GM19324 (cell line): ENCODE data around the gene DCT.
"Not testable (repeated sequence)": the region's sequence is repeated elsewhere in the genome, so short reads cannot be mapped to it uniquely, and the experiment has no call there.

ENCODE experiments used
- ATAC-seq: cut with Tn5 transposase; IDR thresholded peaks from one replicate; pipeline ENCODE4 v1.9.1; 2021; ENCODE audit warnings: mild to moderate bottlenecking, moderate library complexity; ENCODE audit not compliant: unreplicated experiment, low FRiP score

DCT gene

DNA sequence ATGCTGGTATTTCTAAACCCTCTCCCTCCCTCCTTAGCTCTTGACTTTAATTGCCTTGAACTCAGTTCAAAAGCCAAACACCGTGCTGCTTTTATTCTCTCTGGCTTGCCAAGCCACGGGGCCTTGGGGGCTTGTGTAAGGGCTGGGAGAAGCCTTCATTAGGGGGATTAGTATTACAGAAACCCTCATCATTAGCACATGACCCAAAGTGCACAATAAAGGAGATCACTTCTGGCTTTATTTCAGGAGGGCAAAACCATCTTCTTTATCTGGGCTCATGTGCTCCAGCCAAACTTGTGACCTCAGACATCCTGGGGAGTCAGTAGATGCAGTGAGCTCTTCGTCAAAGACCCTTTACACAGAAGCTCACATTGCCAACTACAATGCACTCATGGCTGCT, at the start of gene DCT:
TSS of gene DCT (minus strand) at position 67 of the 400 bp plus-strand sequence. CDS start 427 bp downstream, outside the sequence.
- ATAC-seq: no peak

DNA sequence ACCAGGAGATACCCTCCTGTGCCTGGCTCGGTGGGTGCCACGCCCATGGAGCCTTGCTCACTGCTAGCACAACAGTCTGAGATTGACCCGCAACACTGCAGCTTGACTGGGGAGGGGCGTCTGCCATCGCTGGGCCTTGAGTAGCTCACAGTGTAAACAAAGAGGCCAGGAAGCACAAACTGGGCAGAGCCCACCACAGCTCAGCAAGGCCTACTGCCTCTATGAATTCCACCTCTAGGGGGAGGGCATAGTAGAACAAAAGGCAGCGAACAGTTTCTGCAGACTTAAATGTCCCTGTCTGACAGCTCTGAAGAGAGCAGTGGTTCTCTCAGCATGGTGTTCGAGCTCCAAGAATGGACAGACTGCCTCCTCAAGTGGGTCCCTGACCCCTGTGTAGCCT, 47.5 kb upstream of the DCT start:
- ATAC-seq: not testable (repeated sequence)

DNA sequence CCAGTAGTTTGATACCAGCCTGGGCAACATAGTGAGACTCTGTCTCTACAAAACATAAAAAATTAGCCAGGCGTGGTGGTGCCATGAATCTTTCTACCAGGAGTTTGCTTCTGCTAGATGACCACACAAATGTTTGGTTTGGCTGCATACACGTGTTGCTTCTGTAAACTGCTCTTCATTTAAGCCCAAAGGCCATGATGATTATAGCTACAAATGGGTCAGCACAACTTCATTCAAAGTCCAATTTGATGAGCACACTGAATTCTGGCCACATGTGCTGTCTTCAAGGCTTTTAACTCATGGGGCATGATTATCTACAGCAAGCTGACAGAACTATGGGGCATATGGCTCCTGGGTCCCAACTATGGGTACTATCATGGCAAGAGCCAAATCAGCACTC, 46.3 kb upstream of the DCT start:
- no peak for ATAC-seq

DNA sequence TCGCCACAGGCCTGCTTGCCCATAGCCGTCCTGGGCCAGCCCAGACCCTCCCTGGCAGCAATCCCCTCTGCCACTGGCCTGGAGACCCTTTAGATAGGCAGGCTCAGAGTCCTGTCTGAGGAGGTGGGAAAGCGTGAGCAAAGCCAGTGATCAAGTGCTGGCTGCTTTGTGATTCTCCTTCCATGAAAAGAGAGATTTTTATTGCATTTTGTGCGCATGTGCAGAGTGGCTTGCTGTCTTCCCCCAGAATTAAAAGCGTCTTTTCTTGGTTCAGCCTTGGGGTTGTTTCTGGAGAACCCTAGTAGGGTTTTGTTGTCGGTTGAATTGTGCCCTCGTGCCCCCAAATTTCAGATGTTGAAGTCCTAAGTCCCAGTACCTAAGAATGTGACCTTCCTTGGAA, 44.9 kb upstream of the DCT start:
- ATAC-seq: no peak

DNA sequence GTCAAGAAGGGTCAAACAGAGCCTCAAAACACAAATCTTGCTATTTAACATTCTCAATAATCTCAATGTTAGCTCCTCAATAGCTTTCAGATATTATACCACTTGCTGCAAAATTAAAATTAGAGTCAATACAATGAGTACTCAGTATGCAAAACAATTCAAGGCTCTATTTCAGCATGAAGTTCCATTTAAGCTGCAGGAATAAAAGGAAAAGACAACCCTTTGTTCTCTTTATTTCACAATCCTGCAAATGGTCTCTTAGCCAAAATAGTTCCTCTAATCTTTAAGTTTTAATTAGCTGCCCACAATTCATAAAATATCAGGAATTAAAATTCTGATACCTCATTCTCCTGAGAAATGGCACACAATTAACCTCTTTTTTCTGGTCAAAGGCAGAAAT, 40.5 kb upstream of the DCT start:
- ATAC-seq: no peak

DNA sequence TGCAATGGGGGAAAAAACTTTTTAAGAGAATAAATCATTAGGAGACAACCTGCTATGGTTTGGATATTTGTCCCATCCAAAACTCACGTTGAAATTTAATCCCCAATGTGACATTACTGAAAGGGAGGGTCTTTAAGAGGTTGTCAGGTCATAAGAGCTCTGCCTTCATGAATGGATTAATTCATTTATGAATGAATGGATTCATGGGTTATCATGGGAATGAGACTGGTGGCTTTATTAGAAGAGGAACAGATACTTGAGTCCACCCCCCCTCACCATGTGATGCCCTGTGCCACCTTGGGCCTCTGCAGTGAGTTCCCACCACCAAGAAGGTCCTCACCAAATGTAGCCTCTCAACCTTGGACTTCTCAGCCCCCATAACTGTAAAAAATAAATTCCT, 37.0 kb upstream of the DCT start:
- ATAC-seq: no peak

DNA sequence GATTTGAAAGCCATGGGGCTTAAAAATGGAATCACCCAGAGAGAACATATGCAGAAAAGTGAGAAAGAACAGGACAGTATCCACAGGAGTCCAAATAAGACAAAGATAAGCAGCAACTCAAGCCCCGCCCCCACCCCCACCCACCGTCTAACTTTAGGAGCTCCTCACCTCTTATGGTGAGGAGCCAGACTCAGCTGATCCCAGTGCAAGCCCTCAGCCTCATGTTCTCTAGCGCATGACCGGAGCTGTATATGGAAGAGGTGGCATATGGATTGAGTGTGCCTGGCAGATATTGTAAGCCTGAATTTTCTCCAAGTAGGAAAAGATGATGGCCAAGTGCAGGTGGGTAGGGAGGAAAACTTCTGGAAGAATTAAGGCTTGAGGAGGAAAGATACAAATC, 36.4 kb upstream of the DCT start:
- no peak for ATAC-seq

DNA sequence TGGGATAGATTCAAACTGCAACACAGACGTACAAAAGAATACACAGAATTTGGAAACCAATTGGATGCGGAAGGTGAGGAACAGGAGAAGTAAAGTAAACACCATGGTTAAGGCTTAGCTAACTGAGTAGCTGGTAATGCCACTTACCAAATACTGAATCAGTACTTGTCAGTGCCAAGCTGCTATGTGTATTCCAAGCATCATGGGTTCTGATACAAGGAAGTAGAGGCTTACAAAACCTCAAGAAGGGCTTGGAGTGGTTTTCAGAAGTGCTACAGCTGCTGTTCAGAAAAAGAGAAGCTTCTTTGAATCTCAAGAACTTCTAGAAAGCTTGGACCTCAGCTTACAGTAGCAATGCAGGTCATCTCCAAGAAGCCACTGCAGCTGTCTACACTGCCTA, 35.9 kb upstream of the DCT start:
- no peak for ATAC-seq

DNA sequence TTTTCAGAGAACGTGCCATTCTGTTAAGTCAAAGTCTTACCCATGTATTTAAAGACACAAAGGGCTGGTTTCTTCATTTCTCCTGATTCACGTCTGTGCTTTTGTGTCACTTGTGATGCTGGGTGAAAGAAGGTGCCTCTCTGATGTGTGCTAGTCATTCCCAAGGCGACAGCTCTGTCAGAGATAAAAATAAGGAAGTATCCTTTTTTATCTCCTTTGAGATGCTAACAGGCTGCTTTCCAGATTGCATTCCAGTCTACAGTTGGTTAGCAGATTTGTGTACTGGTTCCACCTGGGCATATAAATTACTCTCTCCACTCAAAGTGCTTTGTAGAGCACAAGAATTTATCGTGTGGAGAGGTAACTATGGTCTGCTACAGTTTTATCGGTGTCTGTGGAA, 33.5 kb upstream of the DCT start:
- no peak for ATAC-seq

DNA sequence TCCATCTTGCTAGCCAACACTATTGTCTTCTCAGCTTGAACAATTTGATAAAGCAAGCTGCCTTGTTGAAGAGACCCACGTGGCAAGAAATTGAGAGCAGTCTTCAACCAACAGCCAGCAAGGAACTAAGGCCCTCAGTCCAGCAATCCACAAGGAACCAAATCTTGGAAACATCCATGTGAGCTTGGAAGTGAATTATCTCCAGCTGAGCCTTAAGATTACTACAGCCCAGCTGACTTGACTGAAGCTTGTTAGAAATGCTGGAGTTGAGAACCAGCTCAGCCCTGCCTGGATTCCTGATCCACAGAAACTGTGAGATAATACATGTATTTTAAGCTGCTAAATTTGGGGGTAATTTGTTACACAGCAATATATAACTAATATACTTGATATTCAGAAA, 26.2 kb upstream of the DCT start:
- no peak for ATAC-seq

DNA sequence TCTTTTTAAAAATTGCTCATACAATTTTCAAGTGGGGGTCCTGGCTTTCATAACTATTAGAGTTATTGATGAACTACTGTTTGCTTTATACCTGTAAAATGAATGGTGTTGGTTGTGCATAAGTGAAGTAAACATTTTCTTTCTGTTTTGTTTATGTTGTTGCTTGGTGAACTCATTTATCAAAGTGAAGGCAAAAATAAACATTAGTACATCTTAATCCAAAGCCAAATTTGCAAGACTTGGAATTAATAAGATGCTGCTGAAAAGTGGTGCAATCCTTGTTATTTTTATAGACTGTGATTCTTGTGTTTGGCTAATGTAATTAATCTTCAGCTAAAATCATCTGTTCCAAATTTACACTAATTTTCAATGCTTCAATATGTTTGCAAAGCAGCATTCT, 24.4 kb upstream of the DCT start:
- ATAC-seq: no peak

DNA sequence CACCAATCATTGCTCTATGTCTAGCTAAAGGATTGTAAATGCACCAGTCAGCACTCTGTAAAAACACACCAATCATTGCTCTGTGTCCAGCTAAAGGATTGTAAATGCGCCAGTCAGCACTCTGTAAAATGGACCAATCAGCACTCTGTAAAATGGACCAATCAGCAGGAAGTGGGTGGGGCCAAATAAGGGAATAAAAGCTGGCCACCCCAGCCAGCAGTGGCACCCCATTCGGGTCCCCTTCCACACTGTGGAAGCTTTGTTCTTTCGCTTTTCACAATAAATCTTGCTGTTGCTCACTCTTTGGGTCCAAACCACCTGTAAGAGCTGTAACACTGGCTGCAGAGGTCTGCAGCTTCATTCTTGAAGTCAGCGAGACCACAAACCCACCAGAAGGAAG, 19.3 kb upstream of the DCT start:
- not testable (repeated sequence) for ATAC-seq

DNA sequence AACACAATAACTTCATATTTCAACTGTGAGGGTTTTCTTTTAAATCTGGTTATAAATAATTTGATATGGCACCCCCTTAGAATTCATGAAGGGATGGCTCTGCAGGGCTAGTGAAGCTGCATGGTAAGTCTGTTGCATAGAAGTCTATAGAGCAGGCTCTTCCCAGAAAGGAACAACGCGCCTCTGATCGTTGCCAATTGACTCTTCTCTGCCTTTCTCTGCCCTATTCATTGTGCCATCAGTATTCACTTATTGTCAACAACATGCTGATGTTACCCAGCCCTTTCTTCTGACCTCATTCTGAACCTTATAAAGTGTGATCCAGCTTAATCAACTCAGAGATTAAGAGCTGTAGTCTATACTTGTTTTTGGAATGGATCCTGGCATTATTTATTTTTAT, 16.3 kb upstream of the DCT start:
- ATAC-seq: no peak

DNA sequence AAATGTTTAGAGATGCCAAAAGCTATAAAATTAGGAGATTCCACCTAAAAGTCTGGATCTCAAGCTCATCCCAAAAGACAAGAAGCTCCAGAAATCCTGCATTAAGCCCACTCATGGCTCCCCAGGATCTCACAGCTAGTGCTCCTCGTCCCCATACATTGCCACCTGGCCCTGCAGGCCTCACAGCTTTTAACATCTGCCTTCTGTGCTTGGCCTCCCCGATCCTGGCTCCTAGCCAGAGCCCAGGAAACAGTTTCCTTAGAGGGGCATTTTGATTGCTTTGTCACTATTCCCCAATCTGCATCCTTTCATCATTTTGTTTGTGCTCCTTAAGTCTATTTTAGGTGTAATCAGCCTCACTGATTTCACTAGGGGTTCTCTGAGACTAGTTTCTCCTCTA, 14.5 kb upstream of the DCT start:
- no peak for ATAC-seq

DNA sequence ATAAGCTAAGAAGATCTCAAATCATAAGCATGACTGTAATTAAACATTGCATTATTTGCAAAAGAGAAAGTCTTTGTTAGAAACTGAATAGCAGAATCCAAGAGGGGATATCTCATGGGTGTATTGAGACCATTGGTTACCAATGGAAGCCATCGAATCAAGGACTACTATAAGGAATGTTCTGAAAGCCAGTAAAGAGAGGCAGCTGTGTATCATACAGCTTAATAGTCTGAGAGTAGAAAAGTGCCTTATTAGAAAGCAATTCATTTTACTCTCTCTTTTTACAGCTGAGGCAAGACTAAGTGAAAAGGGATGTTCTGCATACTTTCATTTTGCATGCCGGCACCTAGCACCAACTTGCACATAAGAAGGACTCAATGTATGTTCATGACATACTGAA, 7.6 kb upstream of the DCT start:
- no peak for ATAC-seq

DNA sequence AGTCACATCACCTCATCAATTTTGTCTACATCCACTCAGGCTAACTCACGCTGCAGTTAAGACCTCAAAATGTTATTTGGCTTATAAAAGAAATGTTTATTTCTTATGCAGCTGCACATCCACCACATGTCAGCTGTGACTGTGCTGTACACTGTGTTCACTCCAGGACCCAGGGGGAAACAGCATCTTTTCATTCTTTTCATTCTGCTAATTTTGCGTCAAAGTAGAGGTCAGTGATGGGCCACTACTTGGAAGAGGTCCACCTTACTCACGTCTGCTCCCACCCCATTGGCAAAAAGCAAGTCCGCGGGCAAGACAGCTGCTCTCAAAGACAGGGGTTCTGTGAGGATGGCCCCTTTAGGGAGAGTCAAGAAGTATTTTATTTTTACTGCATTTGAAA, 4.5 kb upstream of the DCT start:
- ATAC-seq: no peak

DNA sequence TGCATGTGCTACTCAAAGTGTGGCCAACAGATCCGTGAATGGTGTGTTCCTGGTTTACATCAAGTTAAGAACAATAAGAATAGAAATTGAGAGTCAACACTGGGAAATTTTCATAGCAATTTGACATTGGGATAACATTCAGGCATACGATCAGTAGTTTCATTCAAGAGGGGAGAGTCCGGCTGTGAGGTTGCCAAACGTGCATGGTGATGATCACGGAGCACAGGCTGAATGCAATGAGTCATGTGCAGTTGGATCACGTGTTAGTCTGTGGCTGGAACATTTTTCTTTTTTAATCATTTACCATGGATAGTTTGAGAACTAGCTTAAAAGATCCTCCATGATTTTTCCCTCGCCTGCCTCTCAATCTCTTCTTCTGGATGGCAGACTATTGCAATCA, 2.5 kb upstream of the DCT start:
- no peak for ATAC-seq

DNA sequence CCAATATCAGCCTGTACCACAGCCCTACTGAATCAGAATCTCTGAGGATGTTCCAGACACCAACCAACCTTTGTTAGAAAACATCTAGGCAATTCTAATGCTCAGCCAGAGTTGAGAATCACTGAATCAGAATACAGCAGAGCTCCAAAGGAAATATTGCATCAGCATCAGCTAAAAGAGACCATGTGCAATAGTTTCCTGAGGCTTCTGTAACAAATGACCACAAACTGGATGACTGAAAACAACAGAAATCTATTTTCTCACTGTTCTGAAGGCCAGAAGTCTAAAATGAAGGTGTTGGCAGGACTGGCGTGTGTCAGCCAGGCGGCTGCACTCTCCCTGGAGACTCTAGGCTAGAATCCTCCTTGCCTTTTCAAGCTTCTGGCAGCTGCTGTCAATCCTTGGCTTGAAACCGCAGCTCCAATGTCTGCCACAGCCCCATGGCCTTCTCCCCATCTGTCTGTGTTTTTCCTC, 1.2 kb upstream of the DCT start:
- no peak for ATAC-seq

DNA sequence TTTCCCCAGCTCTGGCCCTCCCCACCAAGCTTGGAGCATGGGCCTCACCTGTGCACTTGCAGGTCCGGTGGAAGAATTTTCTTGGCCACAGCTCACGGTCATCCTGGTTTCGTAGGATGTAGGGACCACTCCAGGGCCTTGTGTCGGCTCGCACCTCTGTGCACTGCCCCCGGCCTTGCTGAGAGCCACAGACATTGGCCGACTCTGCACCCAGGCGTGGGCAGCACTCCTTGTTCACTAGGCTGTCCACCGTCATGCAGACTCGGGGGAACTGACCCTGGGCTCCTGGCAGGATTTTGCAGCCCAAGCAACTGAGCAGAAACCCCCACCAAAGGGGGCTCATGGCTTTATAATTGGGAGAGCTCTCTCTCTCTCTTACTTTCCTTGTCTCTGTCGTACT, 569 bp downstream of the DCT start:
- ATAC-seq: no peak

DNA sequence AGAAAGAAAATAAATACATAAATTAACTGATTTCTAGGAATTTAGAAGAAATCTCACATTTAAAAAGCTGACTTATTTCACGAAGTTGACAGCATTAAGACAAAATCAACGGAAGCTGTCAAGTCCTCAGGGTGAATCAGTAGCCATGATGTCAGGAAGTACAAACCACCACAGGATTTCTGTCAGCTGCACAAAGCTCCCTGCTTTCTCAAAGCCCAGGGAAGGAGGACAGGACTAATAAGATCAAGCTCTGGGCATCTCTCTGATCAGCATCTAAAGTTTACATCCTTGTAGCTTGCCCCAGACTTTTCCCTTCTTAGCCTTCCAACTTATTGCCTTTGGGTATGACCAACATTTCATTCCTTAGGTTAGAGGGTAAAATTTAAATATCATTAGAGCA, 9.4 kb downstream of the DCT start:
- ATAC-seq: no peak

DNA sequence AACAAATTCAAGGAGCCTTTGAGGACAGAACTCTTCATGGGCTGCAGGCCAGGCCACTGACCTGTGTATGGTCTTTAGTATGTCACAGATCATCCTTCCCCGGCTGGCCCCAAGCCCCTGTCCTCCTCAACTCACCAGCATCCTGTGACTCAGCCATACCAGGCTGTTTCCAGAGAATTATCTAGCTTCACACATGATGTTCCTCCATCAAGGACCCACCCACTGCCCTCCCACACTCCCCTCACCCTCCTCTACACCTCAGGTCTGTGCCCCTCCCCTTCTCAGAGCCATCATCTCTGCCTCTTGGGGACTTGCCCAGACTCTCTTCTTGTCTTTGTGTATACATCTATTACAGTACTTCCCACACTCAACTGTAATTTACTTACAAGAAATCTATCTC, 14.7 kb downstream of the DCT start:
- no peak for ATAC-seq

DNA sequence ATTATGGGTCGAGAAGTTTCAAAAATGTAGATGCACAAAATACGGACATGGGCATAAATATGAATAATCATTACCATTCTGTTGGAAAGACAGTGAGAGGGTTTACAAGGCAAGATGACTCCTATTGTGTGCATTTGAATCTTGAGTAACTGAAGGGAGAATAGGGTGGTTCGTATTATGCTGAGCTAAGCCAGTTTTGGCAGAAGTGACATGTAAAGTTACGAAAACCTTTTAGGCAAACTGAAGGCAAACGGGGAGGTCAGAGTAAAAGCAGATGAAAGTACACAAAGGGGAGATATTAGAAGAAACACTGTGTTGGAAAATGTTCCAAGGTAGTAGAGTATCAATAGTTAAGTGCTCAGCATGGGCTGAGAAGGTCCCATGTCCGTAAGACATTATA, 16.8 kb downstream of the DCT start:
- no peak for ATAC-seq

DNA sequence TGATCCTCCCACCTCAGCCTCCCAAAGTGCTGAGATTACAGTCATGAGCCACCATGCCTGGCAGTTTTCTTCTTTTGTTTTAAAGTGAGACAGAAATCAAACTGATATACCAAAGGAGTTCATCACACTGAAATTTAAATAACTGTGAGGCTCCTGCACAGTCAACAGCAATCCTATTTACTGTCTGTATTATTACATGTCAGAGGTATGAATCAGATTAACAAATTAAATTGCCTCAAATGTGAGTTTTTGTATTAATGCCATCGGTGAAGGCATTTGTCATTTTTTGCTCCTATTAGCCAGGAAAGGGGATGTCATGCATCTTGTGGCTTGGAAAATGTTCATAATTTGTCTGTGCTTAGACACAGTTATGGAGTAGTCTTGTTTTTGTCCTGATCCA, 20.4 kb downstream of the DCT start:
- ATAC-seq: no peak

DNA sequence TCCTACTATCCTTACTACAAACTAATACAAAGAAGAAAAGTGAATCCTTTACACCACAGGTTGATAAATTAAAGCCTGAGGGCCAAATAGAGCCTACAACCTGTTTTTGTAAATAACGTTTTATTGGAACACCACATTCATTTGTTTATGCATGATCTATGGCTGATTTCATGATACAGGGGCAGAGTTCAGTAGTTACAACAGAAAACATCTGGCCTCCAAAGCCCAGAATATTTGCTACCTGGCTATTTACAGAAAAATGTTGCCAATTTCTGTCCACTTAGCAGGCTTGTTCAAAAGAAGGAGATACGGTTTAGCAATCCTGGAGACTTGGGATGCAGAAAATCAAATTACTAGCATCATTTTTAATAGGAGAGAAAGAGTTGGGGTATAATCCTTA, 24.1 kb downstream of the DCT start:
- ATAC-seq: no peak
